Measurements from ENCODE around the gene PLEKHS1. TPM values are rescaled to one million over a fixed set of nuclear protein-coding genes. Genes with fewer than 3 reads are reported as not detected.
A peak's percentile ranks its signal among the peaks of the same experiment; 100 is the strongest.

Gene PLEKHS1
- total and polyA plus RNA-seq, 8 donors = 6.0 to 44.6 (median 16.1) TPM

DNA sequence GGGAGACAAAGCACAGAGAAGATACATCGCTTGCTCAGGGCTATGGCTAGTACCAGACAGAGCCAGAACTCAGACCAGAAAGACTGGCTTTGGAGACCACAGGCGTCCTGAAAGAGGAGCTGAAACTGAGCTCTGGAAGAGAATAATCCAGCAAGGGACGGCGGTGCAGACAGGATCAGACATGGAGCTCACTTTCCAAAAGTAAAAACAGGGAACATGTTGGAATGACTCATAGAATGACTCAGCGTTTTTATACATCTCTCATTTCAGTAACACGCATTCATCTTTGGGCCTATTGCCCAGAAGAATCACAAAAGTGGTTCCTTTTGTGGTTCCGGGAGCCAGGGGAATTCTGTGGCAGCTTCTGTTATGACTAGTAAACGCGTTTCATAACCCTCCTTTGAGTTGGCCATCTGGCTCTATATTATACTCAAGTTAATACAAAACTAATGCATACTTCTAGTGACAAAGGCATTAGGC is 37.2 kb downstream of the PLEKHS1 start:
- peak in 3 of 4 donors; percentile 56 to 79 (median 78) for ATAC-seq
- intact Hi-C loops (cut with DNase I) = no loop called here
- H3K27ac ChIP-seq = peak overlapping the region in 2 of 4 donors; percentile 5 to 41
- no peak overlapping the region for H3K4me3 ChIP-seq
- H3K4me1 ChIP-seq = no peaks in the 10 kb centered on the region
- peak in 1 of 6 donors; percentile 30 for DNase-seq
- WGBS, 2 donors = 61% methylated on average over 9 of the region's 9 CpGs
- H3K9me3 ChIP-seq = no peaks in the 10 kb centered on the region
- TF ChIP-seq, protein P1, sequence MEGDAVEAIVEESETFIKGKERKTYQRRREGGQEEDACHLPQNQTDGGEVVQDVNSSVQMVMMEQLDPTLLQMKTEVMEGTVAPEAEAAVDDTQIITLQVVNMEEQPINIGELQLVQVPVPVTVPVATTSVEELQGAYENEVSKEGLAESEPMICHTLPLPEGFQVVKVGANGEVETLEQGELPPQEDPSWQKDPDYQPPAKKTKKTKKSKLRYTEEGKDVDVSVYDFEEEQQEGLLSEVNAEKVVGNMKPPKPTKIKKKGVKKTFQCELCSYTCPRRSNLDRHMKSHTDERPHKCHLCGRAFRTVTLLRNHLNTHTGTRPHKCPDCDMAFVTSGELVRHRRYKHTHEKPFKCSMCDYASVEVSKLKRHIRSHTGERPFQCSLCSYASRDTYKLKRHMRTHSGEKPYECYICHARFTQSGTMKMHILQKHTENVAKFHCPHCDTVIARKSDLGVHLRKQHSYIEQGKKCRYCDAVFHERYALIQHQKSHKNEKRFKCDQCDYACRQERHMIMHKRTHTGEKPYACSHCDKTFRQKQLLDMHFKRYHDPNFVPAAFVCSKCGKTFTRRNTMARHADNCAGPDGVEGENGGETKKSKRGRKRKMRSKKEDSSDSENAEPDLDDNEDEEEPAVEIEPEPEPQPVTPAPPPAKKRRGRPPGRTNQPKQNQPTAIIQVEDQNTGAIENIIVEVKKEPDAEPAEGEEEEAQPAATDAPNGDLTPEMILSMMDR (IDR thresholded peaks at IDR 0.05) = no peak
- H3K36me3 ChIP-seq = no peaks in the 10 kb centered on the region
- FAIRE-seq = peak; percentile 82
- no peaks in the 10 kb centered on the region for H3K27me3 ChIP-seq

DNA sequence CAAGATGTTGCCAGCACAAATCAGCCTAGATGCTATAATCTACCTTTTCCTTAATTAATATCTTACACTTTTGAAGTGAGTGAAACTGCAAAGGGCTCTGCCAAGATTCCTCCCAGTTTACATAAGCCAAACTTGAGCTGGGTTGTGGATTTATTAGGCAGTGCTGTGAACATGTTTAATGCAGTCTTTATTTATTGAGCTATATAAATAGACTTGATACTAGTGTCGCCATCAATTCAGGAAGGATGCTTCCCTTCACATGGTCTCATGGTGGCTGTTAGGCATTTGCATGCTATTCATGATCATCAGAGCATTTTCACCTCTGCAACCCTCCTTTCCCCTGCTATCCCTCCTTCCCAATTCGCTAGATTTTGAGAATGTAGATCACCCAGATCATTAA is 40.2 kb downstream of the PLEKHS1 start:
- TF ChIP-seq, protein P1 (IDR thresholded peaks at IDR 0.05) = no peak
- ATAC-seq (no peak), FAIRE-seq (no peak), DNase-seq (no peak)
- intact Hi-C loops (cut with DNase I) = no loop called here
- WGBS, 2 donors = 78 to 86% methylated on average over 2 of the region's 2 CpGs
- Histone ChIP-seq H3K4me1 (peaks cover 0 to 6% (median 0%) of the 10 kb centered on the region in 3 donors), H3K4me3 (no peak overlapping the region), H3K27me3 (no peaks in the 10 kb centered on the region), H3K27ac (no peak overlapping the region), H3K9me3 (no peaks in the 10 kb centered on the region), H3K36me3 (no peaks in the 10 kb centered on the region)

DNA sequence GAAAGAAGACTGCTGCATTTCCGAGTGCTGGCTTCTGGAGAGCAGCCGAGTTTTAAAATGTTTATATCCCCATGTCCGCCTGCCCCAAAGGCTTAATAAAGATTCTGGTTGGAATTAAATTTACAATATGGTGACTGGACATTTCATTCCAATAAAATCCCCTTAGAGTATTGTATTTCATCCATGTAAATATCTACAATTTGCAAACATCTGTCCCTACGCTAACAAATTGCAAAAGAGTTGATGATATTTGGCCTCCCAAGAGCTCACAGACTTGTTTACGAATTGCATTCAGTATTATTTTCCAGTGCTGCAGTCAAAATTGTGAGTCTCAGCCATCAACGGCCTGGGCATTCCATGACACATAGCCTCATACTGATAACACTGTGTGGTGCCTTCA is 50.1 kb downstream of the PLEKHS1 start:
- no peak overlapping the region for H3K27ac ChIP-seq
- H3K4me3 ChIP-seq = no peak overlapping the region
- intact Hi-C loops (cut with DNase I) = loop anchor here in 1 of 3 donors (5.0 kb wide), 1 partner anchor 296 kb away; no protein-coding TSS in a partner anchor
- no peaks in the 10 kb centered on the region for H3K36me3 ChIP-seq
- ATAC-seq (no peak), DNase-seq (no peak), FAIRE-seq (no peak)
- H3K9me3 ChIP-seq = no peaks in the 10 kb centered on the region
- TF ChIP-seq, protein P1 (IDR thresholded peaks at IDR 0.05) = no peak
- 85 to 90% methylated on average over 6 of the region's 6 CpGs for WGBS, 2 donors
- H3K4me1 ChIP-seq = no peaks in the 10 kb centered on the region
- no peaks in the 10 kb centered on the region for H3K27me3 ChIP-seq

DNA sequence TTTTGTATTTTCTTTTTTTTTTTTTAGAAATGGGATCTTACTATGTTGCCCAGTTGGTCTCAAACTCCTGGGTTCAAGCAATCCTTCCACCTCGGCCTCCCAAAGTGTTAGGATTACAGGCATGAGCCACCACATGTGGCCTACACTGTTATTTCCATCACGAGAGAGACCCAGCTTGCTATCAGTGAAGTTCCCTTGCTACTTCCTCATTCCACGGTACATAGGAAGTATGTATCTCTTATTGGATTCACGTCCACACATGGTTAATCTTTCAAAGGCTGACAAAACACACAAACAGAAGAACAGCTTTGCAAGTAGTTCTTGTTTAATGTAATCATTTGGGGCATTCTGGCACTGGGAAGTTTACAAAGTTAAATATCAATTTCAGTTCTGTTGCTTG is 51.5 kb downstream of the PLEKHS1 start:
- 41 to 42% methylated on average over 4 of the region's 4 CpGs for whole genome bisulfite sequencing, 2 donors
- Histone ChIP-seq H3K36me3 (no peaks in the 10 kb centered on the region), H3K9me3 (no peaks in the 10 kb centered on the region), H3K27ac (peak overlapping the region in 2 of 4 donors; percentile 4 to 33), H3K4me1 (no peaks in the 10 kb centered on the region), H3K4me3 (no peak overlapping the region), H3K27me3 (no peaks in the 10 kb centered on the region)
- peak in 3 of 4 donors; percentile 45 to 54 (median 45) for ATAC-seq
- no peak for FAIRE-seq
- intact Hi-C loops (cut with DNase I) = loop anchor here in 1 of 3 donors (5.0 kb wide), 1 partner anchor 294 kb away; no protein-coding TSS in a partner anchor
- TF ChIP-seq, protein P1 (IDR thresholded peaks at IDR 0.05) = no peak
- no peak for DNase-seq

DNA sequence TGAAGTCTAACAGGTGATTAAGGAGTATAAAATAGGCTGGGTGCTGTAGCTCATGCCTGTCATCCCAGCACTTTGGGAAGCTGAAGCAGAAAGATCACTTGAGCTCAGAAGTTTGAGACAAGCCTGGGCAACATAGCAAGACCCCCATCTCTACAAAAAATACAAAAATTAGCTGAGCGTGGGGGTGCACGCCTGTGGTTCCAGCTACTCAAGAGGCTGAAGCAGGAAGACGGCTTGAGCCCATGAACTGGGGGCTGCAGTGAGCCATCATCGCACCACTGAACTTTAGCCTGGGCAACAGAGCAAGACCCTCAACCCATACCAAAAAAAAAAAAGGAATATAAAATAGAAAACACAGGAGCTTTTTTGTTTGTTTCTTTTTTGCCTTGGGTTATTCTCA is 55.0 kb downstream of the PLEKHS1 start:
- no peaks in the 10 kb centered on the region for H3K9me3 ChIP-seq
- H3K27me3 ChIP-seq = no peaks in the 10 kb centered on the region
- DNase-seq = no peak
- H3K36me3 ChIP-seq = no peaks in the 10 kb centered on the region
- TF ChIP-seq, protein P1 (IDR thresholded peaks at IDR 0.05) = no peak
- H3K4me1 ChIP-seq = no peaks in the 10 kb centered on the region
- ATAC-seq = no peak
- 97 to 99% methylated on average over 4 of the region's 4 CpGs for whole genome bisulfite sequencing, 2 donors
- intact Hi-C loops (cut with DNase I) = loop anchor here in 1 of 3 donors (5.0 kb wide), 1 partner anchor 296 kb away; no protein-coding TSS in a partner anchor
- no peak overlapping the region for H3K27ac ChIP-seq
- H3K4me3 ChIP-seq = no peak overlapping the region
- no peak for FAIRE-seq

Data from pancreas (tissue), 10 donors.